Adrenal gland (tissue), 12 donors: ENCODE results near the gene COL8A1. TPM values are rescaled to one million over a fixed set of nuclear protein-coding genes. Genes with fewer than 3 reads are reported as not detected.

Experiments
- DNase-seq, 7 donors: peaks; one replicate each; pipeline ENCODE4 v3.0.0-alpha.2; 2019 to 2020
- H3K27ac ChIP-seq, 5 donors: fragments of 200-600 bp; sonication (generic) in 4 of 5; 1 replicate in 3 of 5; 2 replicates in 2 of 5; pipeline versions ENCODE4 v1.5.1 to v1.8.0; 2016 to 2020; ENCODE audit warnings: mild to moderate bottlenecking in 1 of 5
- H3K27me3 ChIP-seq: fragments of 200-600 bp; 2 replicates; pipeline ENCODE4 v1.8.0; 2021
- H3K36me3 ChIP-seq, 2 donors: fragments of 200-600 bp; replicated peaks in 1 of 2; 1 replicate in 1 of 2; 2 replicates in 1 of 2; pipeline versions ENCODE4 v1.5.1 to v1.8.0; 2018 to 2022
- H3K4me1 ChIP-seq, 2 donors: fragments of 200-600 bp; replicated peaks in 1 of 2; 1 replicate in 1 of 2; 2 replicates in 1 of 2; pipeline versions ENCODE4 v1.5.1 to v1.8.0; 2018 to 2021
- H3K4me3 ChIP-seq, 4 donors: fragments of 200-600 bp; sonication (generic) in 3 of 4; one replicate each; pipeline ENCODE4 v1.5.1; 2016 to 2018
- H3K9me3 ChIP-seq, 3 donors: fragments of 200-600 bp; sonication (generic) in 1 of 3; replicated peaks in 1 of 3; 1 replicate in 2 of 3; 2 replicates in 1 of 3; pipeline versions ENCODE4 v1.5.1 to v1.8.0; 2016 to 2021
- POLR2A ChIP-seq, 2 donors: fragments of 450-650 bp; IDR thresholded peaks; one replicate each; pipeline ENCODE4 v1.6.1; 2017; ENCODE audit warnings: antibody characterized with exemption in 2 of 2, mild to moderate bottlenecking in 2 of 2, moderate library complexity in 1 of 2
- WGBS, 4 donors: extraction: QIAGEN DNeasy Blood & Tissue Kit in 2 of 4; methylation state at CpG; one replicate each; pipeline versions ENCODE4 v1.1.5 to v1.1.7; 2013 to 2017; 5-methylcytosine and 5-hydroxymethylcytosine counted together
- intact Hi-C, 2 donors: fragments of 100-400 bp; cut with DNase I; formaldehyde crosslinking; loops; one replicate each; pipeline versions ENCODE4 v1.14.1 to v1.15.0; 2022 to 2023
- polyA plus RNA-seq, 3 donors: library from polyadenylated mRNA; stranded (reverse); fragments of 200-250 nt in 2 of 3; fragments of 350-450 nt in 1 of 3; fragmentation: Illumina TruSeq in 1 of 3; extraction: RNeasy Lipid Tissue Mini Kit (QIAGEN cat#74804) in 1 of 3; gene quantifications; one replicate each; pipeline ENCODE4 v1.2.3, GENCODE V29; 2013 to 2014
- total RNA-seq, 9 donors: library from RNA; depleted of rRNA in 4 of 9; stranded (reverse); fragments of >200 nt in 4 of 9; fragments of 120-200 nt in 1 of 9; fragmentation: NEBNext Ultra II Directional in 1 of 9; extraction: Animal tissue kit (Norgen Biotek cat#: 25700) in 1 of 9; gene quantifications; one replicate each; pipeline versions ENCODE4 v1.1.0 to v1.2.4, GENCODE V29; 2013 to 2023
- TF ChIP-seq, protein P1 (sequence below), 6 experiments: fragments of 450-650 bp in 4 of 6; fragments of 200-600 bp in 2 of 6; sonication (generic) in 1 of 6; IDR thresholded peaks; 1 replicate in 5 of 6; 2 replicates in 1 of 6; pipeline versions ENCODE4 v1.5.1 to v1.8.0; 2016 to 2021; ENCODE audit warnings: antibody characterized with exemption in 6 of 6, mild to moderate bottlenecking in 2 of 6, moderate library complexity in 1 of 6
- donor health status: healthy with polysubstance abuse.
- donor health status: Bipolar disorder and iron deficiency.
- donor health status: DM: yes; HTN: yes; CAD: no.
- donor health status: DM: no; HTN: no; CAD: no.
- donor health status: DM: no; HTN: no; CAD: no.
- donor health status: DM: yes; HTN: yes; CAD: no.

Gene COL8A1
- total and polyA plus RNA-seq, 12 donors: 0.94 to 59.2 (median 15.9) TPM

DNA sequence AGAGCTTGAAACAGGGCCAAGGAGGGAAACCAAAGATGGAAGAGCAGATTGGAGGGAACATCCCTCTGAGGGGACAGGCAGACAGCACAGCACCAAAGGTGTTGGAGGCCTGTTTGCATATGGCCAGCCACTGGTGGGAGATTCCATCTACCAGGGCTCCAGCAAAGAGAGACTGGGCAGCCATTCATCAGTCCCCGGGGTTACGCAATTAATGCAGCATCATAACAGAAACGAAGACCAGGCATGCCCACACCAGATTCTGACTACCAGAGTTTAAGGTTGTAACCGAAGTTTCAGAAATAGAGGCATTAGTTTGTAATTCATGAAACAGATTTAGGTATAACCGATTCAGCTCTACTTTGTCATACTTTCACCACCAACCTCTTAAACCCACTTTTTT lies 58.1 kb downstream of the COL8A1 start:
- DNase-seq: no peak
- intact Hi-C loops: no loop called here
- Histone ChIP-seq H3K4me1 (no peaks in the 10 kb centered on the region), H3K4me3 (no peak overlapping the region), H3K27me3 (no peaks in the 10 kb centered on the region), H3K9me3 (no peaks in the 10 kb centered on the region), H3K27ac (no peak overlapping the region), H3K36me3 (no peaks in the 10 kb centered on the region)
- no peak for TF ChIP-seq POLR2A (IDR thresholded peaks at IDR 0.05)
- TF ChIP-seq, protein P1, sequence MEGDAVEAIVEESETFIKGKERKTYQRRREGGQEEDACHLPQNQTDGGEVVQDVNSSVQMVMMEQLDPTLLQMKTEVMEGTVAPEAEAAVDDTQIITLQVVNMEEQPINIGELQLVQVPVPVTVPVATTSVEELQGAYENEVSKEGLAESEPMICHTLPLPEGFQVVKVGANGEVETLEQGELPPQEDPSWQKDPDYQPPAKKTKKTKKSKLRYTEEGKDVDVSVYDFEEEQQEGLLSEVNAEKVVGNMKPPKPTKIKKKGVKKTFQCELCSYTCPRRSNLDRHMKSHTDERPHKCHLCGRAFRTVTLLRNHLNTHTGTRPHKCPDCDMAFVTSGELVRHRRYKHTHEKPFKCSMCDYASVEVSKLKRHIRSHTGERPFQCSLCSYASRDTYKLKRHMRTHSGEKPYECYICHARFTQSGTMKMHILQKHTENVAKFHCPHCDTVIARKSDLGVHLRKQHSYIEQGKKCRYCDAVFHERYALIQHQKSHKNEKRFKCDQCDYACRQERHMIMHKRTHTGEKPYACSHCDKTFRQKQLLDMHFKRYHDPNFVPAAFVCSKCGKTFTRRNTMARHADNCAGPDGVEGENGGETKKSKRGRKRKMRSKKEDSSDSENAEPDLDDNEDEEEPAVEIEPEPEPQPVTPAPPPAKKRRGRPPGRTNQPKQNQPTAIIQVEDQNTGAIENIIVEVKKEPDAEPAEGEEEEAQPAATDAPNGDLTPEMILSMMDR (IDR thresholded peaks at IDR 0.05): no peak
- 86 to 91% (median 90%) methylated on average over 5 of the region's 5 CpGs for WGBS, 4 donors

DNA sequence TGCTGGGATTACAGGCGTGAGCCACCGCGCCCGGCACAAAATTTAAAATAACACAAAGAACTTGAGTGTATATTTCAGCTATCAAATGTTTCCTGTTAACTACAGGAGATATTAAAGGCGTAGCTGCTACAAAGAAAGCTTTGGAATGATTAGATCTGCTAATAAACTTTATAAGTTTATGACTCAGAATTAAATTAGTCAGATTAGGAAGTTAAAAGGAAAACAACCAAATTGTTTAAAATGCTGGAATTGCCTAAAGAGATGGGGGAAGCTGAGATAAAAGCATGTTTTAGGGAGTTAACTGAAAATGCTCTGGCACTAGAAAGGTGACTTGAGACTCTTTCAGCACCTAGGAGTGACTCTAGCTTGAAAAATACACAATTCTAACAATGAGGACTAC lies 58.9 kb downstream of the COL8A1 start:
- no peak for TF ChIP-seq POLR2A (IDR thresholded peaks at IDR 0.05)
- TF ChIP-seq, protein P1 (IDR thresholded peaks at IDR 0.05): no peak
- Histone ChIP-seq H3K27ac (no peak overlapping the region), H3K27me3 (no peaks in the 10 kb centered on the region), H3K4me3 (no peak overlapping the region), H3K36me3 (no peaks in the 10 kb centered on the region), H3K9me3 (no peaks in the 10 kb centered on the region), H3K4me1 (no peaks in the 10 kb centered on the region)
- intact Hi-C loops: no loop called here
- 58 to 95% (median 82%) methylated on average over 5 of the region's 5 CpGs for WGBS, 4 donors
- DNase-seq: no peak

DNA sequence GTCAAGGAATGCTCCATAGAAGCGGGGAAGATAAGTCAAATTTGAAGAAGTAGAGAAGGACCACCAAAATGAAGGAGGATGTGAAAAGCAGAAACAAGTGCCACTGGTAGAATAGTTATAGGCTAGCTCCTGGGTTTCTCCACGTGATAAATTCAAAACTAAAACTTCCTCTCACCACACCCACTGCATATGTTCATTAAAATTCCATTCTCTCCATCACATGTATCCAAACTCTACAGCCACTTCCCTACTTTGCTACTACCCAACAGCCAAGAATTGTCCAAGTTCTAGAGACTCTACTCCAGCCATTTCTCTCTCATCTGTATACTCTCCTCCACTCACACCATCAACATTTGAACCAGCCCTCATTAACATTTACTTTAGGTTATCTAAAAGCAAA lies 60.5 kb downstream of the COL8A1 start:
- H3K36me3 ChIP-seq: no peaks in the 10 kb centered on the region
- no peaks in the 10 kb centered on the region for H3K4me1 ChIP-seq
- no peaks in the 10 kb centered on the region for H3K27me3 ChIP-seq
- 47 to 53% (median 50%) methylated on average over 2 of the region's 2 CpGs for WGBS, 4 donors
- H3K27ac ChIP-seq: no peak overlapping the region
- intact Hi-C loops: no loop called here
- no peak for DNase-seq
- H3K4me3 ChIP-seq: no peak overlapping the region
- no peaks in the 10 kb centered on the region for H3K9me3 ChIP-seq
- TF ChIP-seq, protein P1 (IDR thresholded peaks at IDR 0.05): no peak
- no peak for TF ChIP-seq POLR2A (IDR thresholded peaks at IDR 0.05)

DNA sequence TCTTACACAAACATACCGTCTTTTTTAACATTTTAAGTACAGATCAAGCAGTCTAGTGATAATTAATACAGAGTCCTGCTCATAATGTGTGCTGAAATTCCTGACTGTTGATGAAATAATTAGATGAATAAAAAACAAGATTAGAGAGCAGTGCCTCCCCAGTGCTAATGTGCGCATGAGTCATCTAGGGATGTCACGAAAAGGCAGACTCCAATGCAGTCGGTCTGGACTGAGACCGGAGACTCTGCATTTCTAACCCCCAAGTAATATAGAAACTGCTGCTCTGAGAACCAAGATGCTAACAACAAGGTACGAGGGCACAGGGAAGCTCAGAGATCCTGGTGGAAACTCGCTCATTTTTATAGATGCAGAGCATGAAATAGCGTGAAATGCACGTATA lies 61.4 kb downstream of the COL8A1 start:
- Histone ChIP-seq H3K9me3 (no peaks in the 10 kb centered on the region), H3K27ac (no peak overlapping the region), H3K4me1 (no peaks in the 10 kb centered on the region), H3K36me3 (no peaks in the 10 kb centered on the region), H3K27me3 (no peaks in the 10 kb centered on the region), H3K4me3 (no peak overlapping the region)
- no peak for TF ChIP-seq POLR2A (IDR thresholded peaks at IDR 0.05)
- TF ChIP-seq, protein P1 (IDR thresholded peaks at IDR 0.05): no peak
- 78 to 87% (median 84%) methylated on average over 9 of the region's 9 CpGs for WGBS, 4 donors
- intact Hi-C loops: no loop called here
- DNase-seq: no peak
